ENCODE results near the gene GBP3. TPM values are rescaled to one million over a fixed set of nuclear protein-coding genes. Genes with fewer than 3 reads are reported as not detected.
"Not testable (repeated sequence)": the region's sequence is repeated elsewhere in the genome, so short reads cannot be mapped to it uniquely, and the experiment has no call there.

The GBP3 gene
- total and polyA plus RNA-seq, 2 of the 8 experiments (the other 6 are each of a cell fraction or from before 2014, with no cell fraction given) = not detected

- H3K9me3 ChIP-seq (ENCODE audit: insufficient read depth in 2 of 2, low read depth in 1 of 2, low read length in 1 of 2); H3K9ac ChIP-seq (replicated peaks in 1 of 4; ENCODE audit: extremely low read depth in 1 of 4, low read depth in 3 of 4, low read length in 3 of 4); H2AK5ac ChIP-seq (ENCODE audit: low read depth, low read length); H4K8ac ChIP-seq (ENCODE audit: extremely low read depth, insufficient read depth, low read length); H3K14ac ChIP-seq (ENCODE audit: insufficient read length); H3K4ac ChIP-seq (replicated peaks; ENCODE audit: insufficient read length, low read depth, low read length); H4K91ac ChIP-seq (replicated peaks; ENCODE audit: insufficient read length, low read length); H2BK20ac ChIP-seq (ENCODE audit: low read length); H3K4me3 ChIP-seq (ENCODE audit: extremely low read depth in 1 of 4, insufficient read depth in 2 of 4, low read depth in 3 of 4, low read length in 4 of 4); H3K79me1 ChIP-seq (ENCODE audit: low read depth, low read length); H3K23me2 ChIP-seq (ENCODE audit: low read depth, low read length); FAIRE-seq; H2BK5ac ChIP-seq (ENCODE audit: low read depth, low read length); H3K56ac ChIP-seq (replicated peaks; ENCODE audit: insufficient read length, low read depth, low read length); H3K27ac ChIP-seq (ENCODE audit: low read depth, low read length); H2BK12ac ChIP-seq (ENCODE audit: low read depth, low read length); H3K4me1 ChIP-seq (replicated peaks in 1 of 4; ENCODE audit: control insufficient read depth in 3 of 4, insufficient read depth in 4 of 4, low read length in 3 of 4); H2BK15ac ChIP-seq (ENCODE audit: low read length); CTCF ChIA-PET (ENCODE audit: partially characterized antibody); DNase-seq (ENCODE audit: low read depth in 1 of 2, low spot score in 2 of 2); H4K20me1 ChIP-seq (replicated peaks in 1 of 2; ENCODE audit: control insufficient read depth in 1 of 2, insufficient read depth in 2 of 2, low read length in 2 of 2); POLR2A ChIA-PET (ENCODE audit: partially characterized antibody); H4K5ac ChIP-seq (ENCODE audit: insufficient read length, low read depth, low read length); H3K27me3 ChIP-seq (replicated peaks in 1 of 4; ENCODE audit: control insufficient read depth in 3 of 4, extremely low read depth in 1 of 4, insufficient read depth in 3 of 4, low read length in 3 of 4); H3K4me2 ChIP-seq (ENCODE audit: insufficient read depth in 1 of 2, low read depth in 2 of 2, low read length in 2 of 2); H2AFZ ChIP-seq (ENCODE audit: low read length); H3K18ac ChIP-seq (ENCODE audit: extremely low read depth, low read length); H3K23ac ChIP-seq (ENCODE audit: insufficient read length); H2BK120ac ChIP-seq (replicated peaks; ENCODE audit: low read depth, low read length): not testable (repeated sequence)
- Histone ChIP-seq H3K79me2 (ENCODE audit: control insufficient read depth in 1 of 2, insufficient read depth in 2 of 2, low read length in 2 of 2) (peaks cover 0 to 69% of the 10 kb centered on the region in 2 experiments; a peak in 2 of 4 replicates), H3K36me3 (ENCODE audit: control insufficient read depth in 2 of 4, insufficient read depth in 4 of 4, low read length in 3 of 4) (peaks cover 0 to 21% (median 5%) of the 10 kb centered on the region in 4 experiments; a peak in 5 of 8 replicates)
- WGBS, 2 experiments (ENCODE audit: extremely low coverage in 1 of 2, insufficient coverage in 1 of 2, insufficient read length in 1 of 2, insufficient replicate concordance in 2 of 2, low coverage in 1 of 2, low lambda C conversion rate in 2 of 2, missing lambda C conversion rate in 1 of 2) = 86% methylated on average over 2 of the region's 2 CpGs; no CpG with 5 or more reads in 1 of the 2 experiments
Measured at GRCh38 chr1:88981506-88981905, 41.2 kb downstream of the GBP3 start.
